ENCODE data around the gene RAPGEF2.
"Not testable (repeated sequence)": the region's sequence is repeated elsewhere in the genome, so short reads cannot be mapped to it uniquely, and the experiment has no call there.

The RAPGEF2 gene

DNA sequence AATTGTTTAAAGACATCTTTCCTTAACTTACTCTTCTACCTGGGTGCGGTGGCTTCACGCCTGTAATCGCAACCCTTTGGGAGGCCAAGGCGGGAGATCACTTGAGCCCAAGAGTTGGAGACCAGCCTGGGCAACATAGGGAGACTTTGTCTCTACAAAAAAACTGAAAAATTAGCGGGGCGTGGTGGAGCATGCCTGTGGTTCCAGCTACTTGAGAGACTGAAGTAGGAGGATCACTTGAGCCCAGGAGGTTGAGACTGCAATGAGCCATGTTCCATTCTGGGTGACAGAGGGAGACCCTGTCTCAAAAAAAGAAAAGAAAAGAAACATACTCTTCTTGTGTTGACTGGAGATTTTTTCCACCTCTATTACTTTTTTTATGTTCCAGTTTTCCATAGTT is 181.9 kb downstream of the RAPGEF2 start:
- no peak for DNase-seq

DNA sequence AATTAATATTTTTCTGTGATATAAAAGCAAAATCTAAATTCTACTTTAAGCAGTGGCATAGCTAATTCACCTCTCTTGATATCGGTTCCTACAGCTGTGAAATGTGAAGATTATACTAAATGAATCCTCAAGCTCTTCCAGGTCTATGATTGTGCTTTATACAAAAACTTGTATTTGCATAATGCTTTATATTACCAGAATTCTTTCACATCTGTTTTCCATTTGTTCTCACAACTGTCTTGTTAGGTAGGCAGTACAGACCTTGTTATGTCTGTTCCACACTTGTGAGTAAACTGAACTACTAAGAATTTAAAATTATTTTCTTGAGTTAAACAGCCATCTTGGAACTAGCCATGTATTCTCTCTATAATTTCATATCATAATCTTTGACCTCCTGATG is 184.9 kb downstream of the RAPGEF2 start:
- no peak for DNase-seq

GRCh38 chr4:159289682-159290081 is 186.8 kb downstream of the RAPGEF2 start:
- DNase-seq, result no peak

DNA sequence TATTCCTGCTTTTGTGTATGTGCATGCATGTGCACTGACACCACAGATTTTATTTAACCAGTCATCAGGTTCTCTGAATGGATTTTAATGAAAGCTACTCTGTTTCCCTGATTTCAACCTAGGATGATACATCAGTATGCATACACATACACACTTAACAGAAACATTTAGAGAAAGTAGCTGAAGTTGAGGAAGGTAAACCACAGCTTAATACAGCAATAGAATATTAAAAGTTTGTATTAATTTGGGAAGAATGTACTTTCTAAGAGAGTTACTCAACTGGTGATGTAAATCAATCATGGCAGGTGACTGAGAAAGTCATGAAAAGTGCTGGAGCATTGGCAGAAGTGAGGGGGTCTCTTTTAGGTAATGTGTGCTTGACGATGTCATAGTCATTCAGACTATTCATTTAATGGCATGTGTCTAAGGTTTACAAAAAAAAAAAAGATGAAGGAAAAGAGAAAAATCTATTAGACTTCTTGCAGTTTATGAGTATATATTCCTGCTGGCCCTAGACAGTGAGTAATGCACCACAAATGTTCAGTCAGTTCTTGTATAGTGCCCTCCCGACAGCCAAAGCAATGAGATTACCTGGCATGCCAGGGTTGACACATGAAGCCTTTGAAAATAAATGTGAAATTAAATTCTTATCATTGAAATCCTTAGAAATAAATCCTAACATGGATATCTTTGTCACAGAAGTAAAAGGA is 187.6 kb downstream of the RAPGEF2 start:
- no peak for DNase-seq

GRCh38 chr4:159291176-159291575 is 188.3 kb downstream of the RAPGEF2 start:
- DNase-seq, result no peak

- DNase-seq, result no peak
Measured at GRCh38 chr4:159292137-159292896, 189.4 kb downstream of the RAPGEF2 start.

DNA sequence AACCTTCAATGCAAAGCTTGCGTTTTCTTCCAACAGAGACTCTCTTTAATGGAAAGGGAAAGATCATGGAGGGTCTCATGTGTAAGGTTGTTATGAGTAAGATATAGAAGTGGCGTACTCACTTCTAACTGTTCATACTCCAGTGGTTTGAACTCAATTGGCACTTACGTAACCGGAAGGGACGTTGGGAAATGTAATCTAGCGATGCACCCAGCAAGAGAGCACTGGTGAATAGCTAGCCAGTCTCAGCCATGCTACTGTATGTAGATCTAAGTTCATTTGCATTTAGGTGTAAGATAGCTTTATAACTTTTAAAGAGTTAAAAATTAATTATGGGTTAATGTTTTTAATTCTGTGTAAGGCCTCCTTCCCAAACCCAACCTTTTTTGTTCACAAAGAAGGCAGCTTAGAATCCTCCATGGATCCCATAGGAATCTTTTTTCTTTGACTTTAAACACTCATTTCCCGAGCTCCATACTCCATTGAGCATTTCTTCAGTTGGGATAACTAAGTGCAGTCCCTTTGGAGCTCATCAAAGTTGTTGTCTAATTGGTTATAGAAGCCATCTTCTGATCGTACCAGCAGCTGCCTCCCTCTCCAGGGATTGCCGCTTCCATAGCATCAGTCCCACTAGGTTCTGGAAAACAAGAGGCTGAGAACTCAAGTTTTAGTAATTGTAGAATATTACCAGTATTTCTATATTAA is 191.1 kb downstream of the RAPGEF2 start:
- DNase-seq, result no peak

DNA sequence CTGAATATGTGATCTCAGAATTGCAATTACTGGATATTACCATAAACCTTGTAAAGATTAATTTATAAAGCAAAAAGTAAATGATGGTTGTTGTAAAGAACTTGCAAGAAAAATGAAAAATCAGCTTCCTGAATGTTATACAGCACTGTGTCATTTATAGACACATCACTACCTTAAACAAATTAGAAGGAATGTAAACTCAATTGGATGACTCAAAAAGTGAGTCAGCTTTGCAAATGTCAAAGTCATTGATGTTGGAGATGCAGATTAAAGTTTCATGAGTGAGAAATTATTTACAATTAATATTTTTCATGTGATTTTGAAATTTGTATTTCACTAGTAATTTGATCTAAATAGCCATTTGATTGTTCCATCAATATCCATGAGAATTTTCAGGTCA is 193.2 kb downstream of the RAPGEF2 start:
- no peak for DNase-seq

GRCh38 chr4:159297091-159297490 is 194.2 kb downstream of the RAPGEF2 start:
- no peak for DNase-seq

DNA sequence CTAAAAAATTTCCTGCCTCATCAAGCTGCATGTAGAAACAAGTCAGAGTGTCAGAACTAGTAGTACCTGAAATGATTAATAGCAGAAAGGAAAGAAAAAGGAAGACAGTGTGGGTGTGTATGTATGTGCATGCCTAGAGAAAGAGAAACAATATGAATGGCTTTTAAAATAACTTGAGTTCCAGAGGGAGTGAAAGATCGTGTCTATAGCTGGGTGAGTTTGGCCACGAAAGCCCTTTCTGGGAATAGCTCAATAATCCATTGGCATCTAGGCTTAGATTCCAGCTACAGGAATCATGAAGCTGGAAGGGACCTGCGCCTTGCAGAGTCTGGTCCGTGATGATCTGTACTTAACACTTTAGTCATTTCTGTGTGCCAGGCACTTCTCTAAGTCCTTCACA is 195.6 kb downstream of the RAPGEF2 start:
- DNase-seq, result no peak

DNA sequence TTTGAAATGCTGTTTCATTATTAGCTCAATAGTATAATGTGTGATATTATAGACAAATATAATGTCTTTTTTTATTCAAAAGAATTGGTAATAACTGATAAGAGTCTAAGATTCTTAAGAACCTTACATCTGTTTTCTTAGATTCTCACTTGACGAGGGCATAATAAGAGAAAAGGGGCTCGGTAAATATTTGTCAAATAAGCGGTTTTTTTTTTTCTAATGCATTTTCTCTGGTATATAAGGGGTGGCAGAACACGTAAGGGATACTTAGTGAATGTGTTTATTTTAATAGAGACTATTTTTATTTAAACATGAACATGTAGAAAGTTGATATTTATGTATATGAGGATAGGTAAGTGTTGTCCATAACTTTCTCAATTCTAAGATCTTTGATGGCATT is 200.6 kb downstream of the RAPGEF2 start:
- DNase-seq, result no peak

GRCh38 chr4:159305129-159305528 is 202.2 kb downstream of the RAPGEF2 start:
- DNase-seq, result no peak

- DNase-seq, result no peak
Measured at GRCh38 chr4:159307929-159308328, 205.1 kb downstream of the RAPGEF2 start.

DNA sequence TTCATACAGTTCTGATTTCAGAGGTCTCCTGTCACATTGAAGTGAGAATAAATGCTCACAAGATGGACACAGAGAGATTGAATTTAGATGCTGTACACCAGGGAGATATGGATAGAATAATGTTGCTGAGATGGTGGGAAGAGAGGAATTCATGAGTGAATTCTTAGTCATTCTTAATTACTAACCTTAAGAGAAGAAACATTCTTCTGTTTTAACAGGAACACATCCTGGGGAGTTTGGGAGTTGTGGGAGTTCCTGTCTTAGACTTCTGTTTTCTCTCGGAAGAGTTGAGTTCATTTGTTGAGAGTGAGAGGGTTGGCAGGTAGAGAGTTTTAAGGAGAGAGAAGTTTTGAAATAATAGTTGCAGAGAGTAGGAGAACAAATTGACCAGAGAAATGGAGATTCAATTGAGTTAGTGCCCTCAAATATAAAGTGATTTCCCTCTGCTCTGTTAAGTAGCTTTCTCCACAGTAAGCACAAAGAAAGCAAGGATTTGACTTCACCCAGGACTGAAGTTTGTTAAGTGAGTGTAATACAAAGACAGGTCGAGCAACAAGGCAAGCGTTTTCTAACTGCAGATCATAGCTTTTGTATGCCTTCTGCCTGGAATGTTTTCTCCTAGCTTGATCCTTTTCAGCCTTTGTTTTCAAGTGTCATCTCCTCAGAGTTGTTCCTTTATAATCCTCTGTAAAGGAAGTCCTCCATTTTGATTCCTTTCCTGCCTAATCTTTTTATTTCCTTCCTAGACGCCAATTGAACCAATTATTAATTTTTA is 205.9 kb downstream of the RAPGEF2 start:
- no peak for DNase-seq

- DNase-seq, result no peak
Measured at GRCh38 chr4:159312236-159312635, 209.4 kb downstream of the RAPGEF2 start.

GRCh38 chr4:159315879-159316278 is 213.0 kb downstream of the RAPGEF2 start:
- not testable (repeated sequence) for DNase-seq

DNA sequence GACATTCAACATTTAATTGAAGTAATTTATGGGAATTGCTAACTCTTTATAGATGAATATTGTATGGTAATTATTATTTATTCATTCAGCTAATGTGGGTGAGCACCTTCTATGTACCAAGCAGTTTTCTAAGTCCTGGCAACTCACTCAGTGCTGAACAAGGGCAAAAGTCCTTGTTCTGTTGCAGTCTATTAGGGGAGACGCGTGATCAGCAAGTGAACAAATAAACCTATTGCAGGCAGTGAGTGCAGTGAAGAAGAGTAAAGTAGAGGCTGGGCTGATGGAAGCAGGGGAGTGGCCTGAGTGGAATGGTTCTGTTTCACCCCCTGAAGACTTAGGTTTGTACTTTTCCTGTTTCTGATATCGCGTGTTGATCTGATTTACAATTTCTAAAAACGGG is 214.3 kb downstream of the RAPGEF2 start:
- DNase-seq, result no peak

GRCh38 chr4:159319027-159319426 is 216.1 kb downstream of the RAPGEF2 start:
- DNase-seq, result no peak

GRCh38 chr4:159326480-159326879 is 223.6 kb downstream of the RAPGEF2 start:
- DNase-seq, result no peak

DNA sequence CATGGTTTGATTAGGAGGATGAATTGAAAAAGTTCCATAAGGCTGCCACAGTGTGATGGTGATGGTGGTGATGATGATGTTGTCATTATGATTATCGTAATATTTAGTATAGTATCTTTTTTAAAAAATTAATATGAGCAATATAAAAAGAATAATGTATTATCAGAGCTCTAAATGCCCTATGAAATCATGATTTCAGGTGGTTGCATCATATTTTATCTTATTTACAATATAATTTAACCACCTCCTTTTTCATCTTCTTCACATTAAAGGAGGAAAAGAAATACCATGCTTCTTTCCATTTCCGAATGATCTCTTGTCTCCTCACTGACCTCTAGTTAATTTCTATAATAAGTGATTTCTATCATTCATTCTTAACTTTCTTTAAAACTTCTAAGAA is 225.9 kb downstream of the RAPGEF2 start:
- DNase-seq, result no peak

DNA sequence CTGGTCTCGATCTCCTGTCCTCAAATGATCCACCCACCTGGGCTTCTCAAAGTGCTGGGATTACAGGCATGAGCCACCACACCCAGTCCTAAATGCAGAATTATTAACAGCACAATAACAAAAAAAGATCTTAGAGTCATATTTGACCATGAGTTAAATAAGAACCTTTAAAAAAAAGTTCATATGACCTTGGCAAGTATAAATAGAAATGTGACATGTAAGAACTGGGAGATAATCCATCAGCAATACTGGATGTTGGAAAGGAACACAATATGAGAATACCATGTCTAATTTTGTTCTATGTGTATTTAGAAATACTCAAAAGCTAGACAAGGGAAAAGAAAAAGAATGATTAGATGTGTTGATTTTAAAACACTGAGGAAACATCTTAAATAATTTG is 231.6 kb downstream of the RAPGEF2 start:
- DNase-seq, result no peak

DNA sequence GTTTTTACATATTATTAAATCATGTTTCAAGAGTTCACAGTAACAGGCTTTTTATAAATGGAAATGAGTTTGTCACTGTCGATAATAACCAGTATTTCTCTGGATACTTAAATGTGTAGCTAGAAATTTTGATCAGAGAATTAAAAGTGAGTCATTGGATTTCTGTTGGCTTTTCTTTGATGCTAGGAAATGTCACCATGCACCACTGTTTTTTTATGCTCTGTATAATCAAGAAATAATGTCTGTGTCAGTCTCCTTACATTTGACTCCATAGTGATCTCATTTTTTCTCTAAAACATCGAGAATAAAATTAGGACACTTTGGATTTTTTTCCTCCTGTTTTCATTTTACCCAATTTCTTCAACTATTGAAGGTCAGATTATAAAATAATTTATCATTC is 234.2 kb downstream of the RAPGEF2 start:
- no peak for DNase-seq

DNA sequence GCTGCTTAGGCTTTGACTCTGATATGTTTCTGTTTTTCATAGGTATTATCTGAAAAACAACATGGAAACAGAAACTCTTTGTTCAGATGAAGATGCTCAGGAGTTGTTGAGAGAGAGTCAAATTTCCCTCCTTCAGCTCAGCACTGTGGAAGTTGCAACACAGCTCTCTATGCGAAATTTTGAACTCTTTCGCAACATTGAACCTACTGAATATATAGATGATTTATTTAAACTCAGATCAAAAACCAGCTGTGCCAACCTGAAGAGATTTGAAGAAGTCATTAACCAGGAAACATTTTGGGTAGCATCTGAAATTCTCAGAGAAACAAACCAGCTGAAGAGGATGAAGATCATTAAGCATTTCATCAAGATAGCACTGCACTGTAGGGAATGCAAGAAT is 238.6 kb downstream of the RAPGEF2 start:
- DNase-seq, result no peak
